ENCODE measurements around the gene SHANK1. TPM values are rescaled to one million over a fixed set of nuclear protein-coding genes. Genes with fewer than 3 reads are reported as not detected.
"Not testable (repeated sequence)": the region's sequence is repeated elsewhere in the genome, so short reads cannot be mapped to it uniquely, and the experiment has no call there.

Gene SHANK1
- total and polyA plus RNA-seq, 2 donors (not counting 3 experiments of a cell fraction or from before 2014, with no cell fraction given), result 0.66 to 1.9 TPM

- BruUV-seq (replicated peaks), result no TSS peak
- H3K9me1 ChIP-seq (replicated peaks; ENCODE audit: control insufficient read depth, extremely low read depth, insufficient read depth, low read length), result no peaks in the 10 kb centered on the region
- no peaks in the 10 kb centered on the region for H4K20me1 ChIP-seq (replicated peaks; ENCODE audit: control insufficient read depth, extremely low read depth, insufficient read depth, low read length)
- no peaks in the 10 kb centered on the region for H3K36me3 ChIP-seq (ENCODE audit: control insufficient read depth in 2 of 2, extremely low read depth in 1 of 2, insufficient read depth in 2 of 2, low read length in 2 of 2)
- H3K4me2 ChIP-seq (ENCODE audit: insufficient read depth, low read length), result no peak overlapping the region
- intact Hi-C loops (cut with micrococcal nuclease) (no loop called here), dilution Hi-C loops (cut with MboI; ENCODE audit: extremely low pct_ligation_motif_present, low sequenced_read_pairs) (no loop called here)
- no peaks in the 10 kb centered on the region for H3K79me2 ChIP-seq (ENCODE audit: control insufficient read depth, insufficient read depth, low read length)
- H3K4me3 ChIP-seq (replicated peaks in 1 of 3; ENCODE audit: insufficient read depth in 1 of 3, low read depth in 1 of 3, low read length in 3 of 3), result no peak overlapping the region
- H3K27me3 ChIP-seq (ENCODE audit: control insufficient read depth in 2 of 2, insufficient read depth in 2 of 2, low read length in 2 of 2), result no peaks in the 10 kb centered on the region
- ChIA-PET POLR2A (no interaction called here), CTCF (interaction anchor here (0.6 to 4.2 kb wide), 2 partner anchors 11 to 335 kb away, joined by 3 to 28 read pairs; no protein-coding TSS in a partner anchor)
- H3K9me3 ChIP-seq (replicated peaks; ENCODE audit: control insufficient read depth, insufficient read depth, low read length), result no peaks in the 10 kb centered on the region
- DNase-seq (ENCODE audit: low read depth, low spot score) (no peak), FAIRE-seq (no peak)
- no peak overlapping the region for H2AFZ ChIP-seq (ENCODE audit: low read depth, low read length)
- no peaks in the 10 kb centered on the region for H3K4me1 ChIP-seq (ENCODE audit: control insufficient read depth, extremely low read depth, insufficient read depth, low read length)
- TF ChIP-seq POLR2A (IDR thresholded peaks at IDR 0.05; ENCODE audit: low read depth, low read length) (no peak), EZH2 (IDR thresholded peaks at IDR 0.05; ENCODE audit: borderline replicate concordance, low read depth, low read length, severe bottlenecking) (no peak), FOS (IDR thresholded peaks at IDR 0.05; ENCODE audit: borderline replicate concordance, insufficient read depth, low read length) (no peak), POLR2AphosphoS5 (IDR thresholded peaks at IDR 0.05; ENCODE audit: insufficient read depth, low read depth, low read length) (no peak), GATA2 (IDR thresholded peaks at IDR 0.05; ENCODE audit: insufficient read depth, insufficient read length, low read depth, low read length) (no peak), CTCF (IDR thresholded peaks at IDR 0.05; ENCODE audit: extremely low read depth in 1 of 2, insufficient read depth in 1 of 2, low read depth in 1 of 2, low read length in 2 of 2) (no peak), MAX (IDR thresholded peaks at IDR 0.05; ENCODE audit: insufficient read depth, insufficient read length) (no peak), JUN (IDR thresholded peaks at IDR 0.05; ENCODE audit: borderline replicate concordance, insufficient read depth, insufficient read length, low read depth) (no peak), MYC (IDR thresholded peaks at IDR 0.05; ENCODE audit: low read depth, low read length) (no peak)
- H3K27ac ChIP-seq (ENCODE audit: insufficient read depth, low read depth, low read length), result no peak overlapping the region
- no peak overlapping the region for H3K9ac ChIP-seq (replicated peaks; ENCODE audit: extremely low read depth, insufficient read depth, low read length)
Measured at GRCh38 chr19:50764409-50764808, 44.8 kb upstream of the SHANK1 start.

- H3K79me2 ChIP-seq (ENCODE audit: control insufficient read depth, insufficient read depth, low read length); H4K20me1 ChIP-seq (replicated peaks; ENCODE audit: control insufficient read depth, extremely low read depth, insufficient read depth, low read length); H3K27me3 ChIP-seq (ENCODE audit: control insufficient read depth in 2 of 2, insufficient read depth in 2 of 2, low read length in 2 of 2); H3K4me3 ChIP-seq (replicated peaks in 1 of 3; ENCODE audit: insufficient read depth in 1 of 3, low read depth in 1 of 3, low read length in 3 of 3); H3K27ac ChIP-seq (ENCODE audit: insufficient read depth, low read depth, low read length); H3K9ac ChIP-seq (replicated peaks; ENCODE audit: extremely low read depth, insufficient read depth, low read length); BruUV-seq (replicated peaks); dilution Hi-C loops (cut with MboI; ENCODE audit: extremely low pct_ligation_motif_present, low sequenced_read_pairs); POLR2A ChIA-PET; H3K4me2 ChIP-seq (ENCODE audit: insufficient read depth, low read length); H2AFZ ChIP-seq (ENCODE audit: low read depth, low read length); intact Hi-C loops (cut with micrococcal nuclease); H3K4me1 ChIP-seq (ENCODE audit: control insufficient read depth, extremely low read depth, insufficient read depth, low read length); H3K9me3 ChIP-seq (replicated peaks; ENCODE audit: control insufficient read depth, insufficient read depth, low read length); H3K9me1 ChIP-seq (replicated peaks; ENCODE audit: control insufficient read depth, extremely low read depth, insufficient read depth, low read length); DNase-seq (ENCODE audit: low read depth, low spot score); H3K36me3 ChIP-seq (ENCODE audit: control insufficient read depth in 2 of 2, extremely low read depth in 1 of 2, insufficient read depth in 2 of 2, low read length in 2 of 2); FAIRE-seq: not testable (repeated sequence)
- CTCF ChIA-PET, result interaction anchor here (1.3 to 4.2 kb wide), 4 partner anchors 10 to 94 kb away, joined by 4 to 28 read pairs (median 5); no protein-coding TSS in a partner anchor
Measured at GRCh38 chr19:50763521-50763920, 43.9 kb upstream of the SHANK1 start.

GRCh38 chr19:50761501-50761900 lies 41.9 kb upstream of the SHANK1 start:
- CTCF ChIA-PET, result interaction anchor here (0.7 to 4.2 kb wide), 4 partner anchors 8 to 160 kb away, joined by 3 to 28 read pairs (median 4); no protein-coding TSS in a partner anchor
- H3K9me3 ChIP-seq (replicated peaks; ENCODE audit: control insufficient read depth, insufficient read depth, low read length), result not testable (repeated sequence)

More at GRCh38 chr19:50761501-50761900, 41.9 kb upstream of the SHANK1 start:
- H3K9me1 ChIP-seq (replicated peaks; ENCODE audit: control insufficient read depth, extremely low read depth, insufficient read depth, low read length); H2AFZ ChIP-seq (ENCODE audit: low read depth, low read length); H3K4me2 ChIP-seq (ENCODE audit: insufficient read depth, low read length); DNase-seq (ENCODE audit: low read depth, low spot score); dilution Hi-C loops (cut with MboI; ENCODE audit: extremely low pct_ligation_motif_present, low sequenced_read_pairs); intact Hi-C loops (cut with micrococcal nuclease); BruUV-seq (replicated peaks); FAIRE-seq; H3K27ac ChIP-seq (ENCODE audit: insufficient read depth, low read depth, low read length); H3K79me2 ChIP-seq (ENCODE audit: control insufficient read depth, insufficient read depth, low read length); H3K36me3 ChIP-seq (ENCODE audit: control insufficient read depth in 2 of 2, extremely low read depth in 1 of 2, insufficient read depth in 2 of 2, low read length in 2 of 2); H3K27me3 ChIP-seq (ENCODE audit: control insufficient read depth in 2 of 2, insufficient read depth in 2 of 2, low read length in 2 of 2); H3K4me1 ChIP-seq (ENCODE audit: control insufficient read depth, extremely low read depth, insufficient read depth, low read length); H4K20me1 ChIP-seq (replicated peaks; ENCODE audit: control insufficient read depth, extremely low read depth, insufficient read depth, low read length); H3K4me3 ChIP-seq (replicated peaks in 1 of 3; ENCODE audit: insufficient read depth in 1 of 3, low read depth in 1 of 3, low read length in 3 of 3); H3K9ac ChIP-seq (replicated peaks; ENCODE audit: extremely low read depth, insufficient read depth, low read length): not testable (repeated sequence)
- POLR2A ChIA-PET, result interaction anchor here (0.6 kb wide), 1 partner anchor 13 kb away, joined by 5 read pairs; no protein-coding TSS in a partner anchor

Data from endothelial cell of umbilical vein (primary cell).